Measurements from ENCODE around the gene TMEM86B.
"Not testable (repeated sequence)": the region's sequence is repeated elsewhere in the genome, so short reads cannot be mapped to it uniquely, and the experiment has no call there.

Gene TMEM86B

DNA sequence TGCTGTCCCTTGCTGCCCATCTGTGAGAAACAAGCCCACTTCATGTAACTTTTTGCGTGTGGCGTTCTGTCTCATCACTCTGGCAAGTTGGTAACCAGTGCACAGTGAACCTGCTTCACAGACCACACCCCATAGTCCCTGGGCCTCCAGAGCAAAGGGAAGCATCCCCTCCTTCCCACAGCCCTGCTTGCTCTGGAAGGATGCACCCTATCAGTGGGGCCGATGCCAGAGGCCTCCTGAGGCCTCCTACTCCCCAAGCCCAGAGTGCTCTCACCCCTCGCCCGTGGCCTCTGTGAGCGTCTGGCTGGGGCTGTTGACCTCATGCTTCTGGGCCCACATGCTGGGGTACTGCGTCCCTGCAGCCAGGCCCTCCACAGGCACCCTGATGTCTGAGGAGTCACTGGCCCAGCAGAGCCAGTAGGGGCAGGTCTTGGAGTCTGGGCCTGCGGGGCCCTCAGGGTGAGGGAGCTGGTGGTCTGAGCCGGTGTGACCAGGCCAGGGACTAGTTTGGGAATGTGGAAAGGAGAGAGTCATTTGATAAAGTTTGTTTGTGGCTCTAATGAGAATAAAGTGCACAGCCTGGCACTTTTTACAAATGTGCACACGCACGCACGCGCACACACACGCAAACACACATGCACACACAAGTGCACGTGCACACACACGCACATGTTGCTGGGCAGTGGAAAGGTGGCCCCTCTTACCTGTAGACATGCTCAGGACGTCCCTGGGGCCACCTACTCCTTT, 5.1 kb downstream of the TMEM86B start:
- DNase-seq (ENCODE audit: extremely low read depth in 1 of 2, low read depth in 1 of 2), result no peak

DNA sequence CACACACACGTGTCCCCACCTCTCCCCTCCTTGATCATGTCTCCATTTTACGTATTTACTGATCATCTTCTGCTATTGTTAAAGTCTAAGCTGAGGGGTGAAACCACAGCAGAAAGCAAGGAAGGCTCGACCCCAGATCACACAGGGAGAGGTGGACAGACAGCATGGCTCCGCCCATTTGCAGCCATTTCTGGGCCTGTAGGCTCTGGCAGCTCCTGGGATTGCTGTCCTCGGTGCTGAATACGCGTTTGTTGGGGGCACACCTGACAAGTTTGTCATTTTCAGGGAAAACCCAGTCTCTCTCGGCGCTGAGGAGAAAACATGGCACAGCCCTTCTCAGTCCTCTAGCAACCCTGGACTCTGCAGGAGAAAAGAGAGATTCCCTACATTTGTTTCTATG, 8.0 kb downstream of the TMEM86B start:
- no peak for DNase-seq (ENCODE audit: extremely low read depth in 1 of 2, low read depth in 1 of 2)

DNA sequence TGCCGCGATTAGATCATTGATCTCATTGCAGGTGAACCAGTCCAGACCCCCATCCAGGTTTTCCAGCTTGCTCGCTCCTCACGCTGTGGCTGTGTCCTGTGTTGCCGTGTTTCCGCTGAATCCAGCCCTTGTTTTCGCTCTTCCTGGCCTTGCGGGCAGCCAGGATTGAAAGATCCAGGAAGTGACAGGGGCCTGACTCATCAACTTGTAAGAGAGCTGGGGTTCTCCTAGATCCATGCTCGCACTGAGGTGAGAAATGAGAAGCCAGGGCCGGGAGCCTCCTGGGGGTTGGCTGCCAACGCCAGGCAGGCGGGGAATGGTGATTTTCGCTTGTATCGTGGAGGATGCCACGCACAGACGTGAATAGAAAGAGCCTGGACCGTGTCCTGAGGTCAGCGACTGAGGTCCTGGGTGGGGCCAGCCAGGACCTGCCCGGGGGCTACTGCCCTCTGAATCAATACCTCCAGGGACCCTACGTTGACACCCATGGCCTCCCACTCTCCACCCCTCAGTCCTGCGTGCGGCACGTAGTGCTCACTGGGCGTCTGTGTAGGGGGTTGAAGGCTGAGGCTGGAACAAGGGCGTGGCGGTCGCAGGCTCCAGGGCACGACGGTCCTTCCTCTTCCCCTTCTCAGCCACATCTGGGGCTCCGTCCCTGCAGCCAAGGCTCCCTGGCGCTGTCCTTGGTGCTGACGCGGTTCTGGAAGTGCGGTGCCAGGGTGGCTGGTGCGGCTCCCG, 11.9 kb downstream of the TMEM86B start:
- DNase-seq (ENCODE audit: extremely low read depth in 1 of 2, low read depth in 1 of 2), result peak in 1 of 2 donors; percentile 15

DNA sequence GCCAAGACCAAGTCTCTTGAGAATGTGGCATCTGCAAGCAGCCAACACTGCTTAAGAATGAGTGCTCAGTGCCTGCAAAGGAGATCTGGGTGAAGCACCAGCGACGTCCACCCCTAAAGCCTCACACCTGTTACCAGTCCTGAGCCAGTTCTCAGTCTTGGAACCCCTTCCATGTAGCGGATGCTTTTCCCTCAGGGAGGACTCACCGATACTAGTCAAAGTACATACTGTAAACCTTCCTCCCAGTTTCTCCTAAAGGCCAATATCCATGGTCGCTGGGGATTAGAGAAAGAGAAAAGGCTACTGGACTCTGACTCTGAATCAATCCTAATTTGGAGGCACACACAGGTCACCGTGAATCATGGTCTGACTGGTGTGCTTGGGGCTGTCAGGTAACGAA, 15.0 kb downstream of the TMEM86B start:
- DNase-seq (ENCODE audit: extremely low read depth in 1 of 2, low read depth in 1 of 2), result no peak

DNA sequence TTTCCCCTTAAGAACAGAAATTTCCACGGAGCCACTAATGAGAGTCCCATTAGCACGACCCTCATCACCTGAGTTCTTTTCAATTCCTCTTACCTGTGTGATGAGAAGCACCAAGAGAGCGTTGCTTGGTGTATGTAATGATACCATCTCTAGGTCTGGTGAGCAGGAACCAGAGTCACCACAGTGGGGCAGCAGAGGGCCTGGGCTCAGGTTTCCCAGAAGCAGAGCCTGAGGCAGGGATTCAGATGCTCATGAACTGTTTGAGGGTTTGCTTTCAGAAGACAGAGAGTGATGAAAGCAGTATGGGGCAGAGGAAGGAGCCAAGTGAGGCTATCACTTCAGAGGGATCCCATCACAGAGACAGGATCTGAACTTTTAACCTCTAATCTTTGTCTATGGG, 16.1 kb downstream of the TMEM86B start:
- DNase-seq (ENCODE audit: extremely low read depth in 1 of 2, low read depth in 1 of 2), result peak in 1 of 2 donors; percentile 9

DNA sequence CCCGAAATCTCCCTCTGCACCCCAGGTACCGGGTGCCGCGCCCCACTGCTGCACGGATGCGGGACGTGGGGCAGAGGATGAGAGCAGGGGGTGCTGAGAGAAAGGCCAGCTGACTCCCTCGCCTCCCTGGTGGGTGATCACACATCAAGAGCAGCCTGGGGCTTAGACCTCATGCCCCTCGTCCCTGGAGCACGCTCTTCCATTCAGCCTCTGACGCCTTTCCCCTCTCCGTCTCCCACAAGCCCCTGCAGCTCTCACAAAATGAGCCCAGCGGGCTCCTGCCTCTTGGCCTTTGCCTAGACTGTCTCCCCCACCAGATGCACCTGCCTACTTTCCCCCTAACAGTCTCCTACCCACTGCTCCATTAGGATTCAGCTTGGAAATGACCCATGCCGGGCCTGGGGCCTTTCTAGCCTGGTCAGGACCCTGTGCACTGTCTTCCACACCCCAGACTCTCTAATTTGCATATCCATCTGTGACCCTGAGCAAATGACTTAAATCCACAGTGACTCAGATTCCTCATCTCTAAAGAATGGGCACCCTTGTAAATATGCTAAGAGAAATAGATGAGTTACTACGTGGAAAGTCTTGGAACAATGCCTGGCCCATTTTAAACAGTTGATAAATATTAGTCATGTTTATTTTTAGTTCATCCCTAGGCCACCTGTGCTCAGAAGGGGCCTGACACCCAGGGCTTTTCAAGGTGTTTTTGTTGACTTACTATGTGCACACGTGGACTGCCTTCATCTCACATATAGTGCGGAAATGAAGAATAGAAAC, 18.7 kb downstream of the TMEM86B start:
- no peak for DNase-seq (ENCODE audit: extremely low read depth in 1 of 2, low read depth in 1 of 2)

DNA sequence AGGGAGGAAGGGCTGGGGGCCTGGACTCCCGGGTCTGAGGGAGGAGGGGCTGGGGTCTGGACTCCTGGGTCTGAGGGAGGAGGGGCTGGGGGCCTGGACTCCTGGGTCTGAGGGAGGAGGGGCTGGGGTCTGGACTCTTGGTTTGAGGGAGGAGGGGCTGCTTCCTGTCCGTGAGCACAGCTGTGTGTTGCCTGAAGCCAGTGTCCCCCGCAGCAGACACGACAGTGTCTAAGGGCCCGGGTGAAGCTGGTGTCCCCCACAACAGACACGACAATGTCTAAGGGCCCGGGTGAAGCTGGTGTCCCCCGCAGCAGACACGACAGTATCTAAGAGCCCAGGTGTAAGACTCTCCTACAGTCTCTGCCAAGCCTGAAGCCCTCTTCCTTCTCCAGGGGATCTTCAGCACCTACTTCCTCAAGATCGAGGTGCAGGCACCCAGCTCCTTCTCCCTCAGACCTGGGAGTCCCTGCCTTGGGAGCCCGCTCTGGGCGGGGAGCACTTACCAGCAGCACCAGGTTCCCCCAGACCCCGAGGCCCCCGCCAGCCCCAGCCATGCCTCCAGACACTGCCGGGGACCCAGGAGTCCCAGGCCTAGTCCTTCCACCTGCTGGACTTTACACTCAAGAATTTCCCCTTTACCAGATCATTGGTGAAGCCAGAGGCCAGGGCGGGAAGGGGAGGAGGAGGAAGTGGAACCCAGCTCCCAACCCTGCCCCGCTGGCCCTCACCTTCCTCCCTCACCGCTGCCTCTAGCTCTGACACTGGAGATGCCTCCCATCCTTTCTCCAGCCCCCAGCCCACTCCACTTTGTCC, 19.5 kb downstream of the TMEM86B start, which contains the start of gene PTPRH:
PTPRH (minus strand) TSS at position 622 of the 813 bp plus-strand sequence; CDS start at position 554, 68 bp downstream.
- DNase-seq (ENCODE audit: extremely low read depth in 1 of 2, low read depth in 1 of 2), result no peak

DNA sequence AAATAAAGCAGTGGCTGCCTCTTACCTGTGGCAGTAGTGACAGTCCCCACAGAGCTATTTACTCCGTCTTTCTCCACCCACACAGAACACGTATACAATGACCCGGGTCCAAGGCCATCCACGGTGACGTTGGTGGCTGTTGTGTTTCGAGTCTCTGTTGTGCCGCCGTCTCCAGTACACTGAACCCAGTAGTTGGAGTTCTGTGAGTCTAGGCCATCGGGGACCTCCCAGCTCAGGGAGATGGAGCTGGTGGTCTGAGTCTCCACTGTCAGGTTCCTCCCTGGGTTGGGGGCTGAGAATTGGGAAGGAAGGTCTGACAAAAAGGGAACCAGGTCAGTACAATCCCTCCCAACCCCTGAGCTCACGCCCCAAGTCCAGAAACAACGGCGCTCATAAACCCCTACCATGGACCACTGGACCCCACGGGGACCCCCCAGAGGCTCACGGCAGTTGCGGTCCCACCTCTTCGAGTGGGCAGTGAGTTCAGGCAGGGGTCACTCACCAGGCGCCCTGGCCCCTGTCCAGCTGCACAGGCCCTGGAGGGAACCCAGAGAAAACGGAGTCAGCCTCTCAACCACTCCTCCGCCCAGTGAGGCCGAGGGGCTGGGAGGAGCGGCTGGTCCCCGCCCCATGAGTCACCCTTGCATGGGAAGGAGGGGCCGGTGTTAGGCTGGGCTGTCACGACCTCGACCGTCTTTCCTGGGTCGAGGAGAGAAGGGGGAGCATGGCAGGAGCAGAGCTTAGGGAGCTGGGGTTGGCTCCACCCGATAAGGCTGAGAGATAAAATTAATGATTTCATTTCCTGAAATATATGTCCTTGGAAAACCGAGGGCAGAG, 21.7 kb downstream of the TMEM86B start:
- peak in 1 of 2 donors; percentile 10 for DNase-seq (ENCODE audit: extremely low read depth in 1 of 2, low read depth in 1 of 2)

DNA sequence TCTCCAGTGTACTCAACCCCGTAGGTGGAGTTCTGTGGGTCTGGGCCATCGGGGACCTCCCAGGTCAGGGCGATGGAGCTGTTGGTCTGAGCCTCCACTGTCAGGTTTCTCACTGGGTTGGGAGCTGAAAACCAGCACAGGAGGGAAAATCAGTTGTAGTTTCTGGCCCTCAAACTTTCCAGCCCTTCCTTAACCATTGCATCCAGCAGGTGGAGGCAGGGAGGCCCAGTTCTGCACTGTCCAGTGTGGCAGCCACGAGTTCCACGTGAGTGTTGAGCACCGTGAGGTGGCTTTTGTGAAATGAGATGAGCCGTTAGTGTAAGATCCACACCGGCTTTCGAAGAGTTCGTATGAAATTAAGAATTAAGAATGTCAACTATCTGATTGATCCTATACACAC, 26.4 kb downstream of the TMEM86B start:
- DNase-seq (ENCODE audit: extremely low read depth in 1 of 2, low read depth in 1 of 2), result not testable (repeated sequence)

DNA sequence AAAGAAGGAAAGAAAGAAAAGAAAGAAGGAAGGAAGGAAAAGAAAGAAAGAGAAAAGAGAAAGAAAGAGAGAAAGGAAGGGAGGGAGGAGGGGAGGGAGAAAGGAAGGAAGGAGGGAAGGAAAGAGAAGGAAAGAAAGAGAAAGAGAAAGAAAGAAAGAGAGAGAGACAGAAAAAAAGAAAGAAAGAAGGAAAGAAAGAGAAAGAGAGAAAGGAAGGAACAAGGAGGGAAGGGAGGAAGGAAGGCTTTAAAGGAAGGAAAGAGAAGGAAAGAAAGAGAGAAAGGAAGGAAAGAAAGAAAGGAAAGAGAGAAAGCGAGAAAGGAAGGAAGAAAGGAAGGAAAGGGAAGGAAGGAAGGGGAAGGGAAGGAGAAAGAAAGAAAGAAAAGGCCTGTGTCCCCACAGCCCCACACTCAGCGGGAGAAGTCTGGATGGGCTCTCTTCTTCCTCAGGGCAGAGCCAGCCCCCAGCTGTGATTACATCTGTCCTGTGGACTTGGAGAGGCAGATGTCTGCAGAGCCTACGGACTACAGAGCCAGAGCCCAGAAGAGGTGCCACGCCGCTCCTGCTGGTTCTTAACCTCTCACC, 28.9 kb downstream of the TMEM86B start:
- DNase-seq (ENCODE audit: extremely low read depth in 1 of 2, low read depth in 1 of 2), result no peak

DNA sequence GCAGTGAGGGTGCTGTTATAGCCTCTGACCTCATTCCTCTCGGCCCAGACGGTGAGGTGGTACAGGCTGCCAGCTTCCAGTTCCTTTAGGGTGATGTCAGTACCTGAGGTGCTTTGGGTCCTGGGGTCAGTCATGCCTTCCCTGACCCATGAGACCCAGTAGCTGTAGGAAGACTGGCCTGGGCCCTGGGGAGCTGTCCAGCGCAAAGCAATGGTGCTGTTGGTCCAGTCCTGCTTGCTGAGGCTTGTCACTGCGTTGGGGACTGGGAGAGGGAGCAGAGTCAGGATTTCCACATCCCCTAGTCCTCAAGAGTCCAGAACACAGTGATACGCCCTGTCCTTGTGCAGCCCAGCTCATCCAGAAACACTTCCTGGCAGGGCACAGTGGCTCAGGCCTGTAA, 29.9 kb downstream of the TMEM86B start:
- no peak for DNase-seq (ENCODE audit: extremely low read depth in 1 of 2, low read depth in 1 of 2)

DNA sequence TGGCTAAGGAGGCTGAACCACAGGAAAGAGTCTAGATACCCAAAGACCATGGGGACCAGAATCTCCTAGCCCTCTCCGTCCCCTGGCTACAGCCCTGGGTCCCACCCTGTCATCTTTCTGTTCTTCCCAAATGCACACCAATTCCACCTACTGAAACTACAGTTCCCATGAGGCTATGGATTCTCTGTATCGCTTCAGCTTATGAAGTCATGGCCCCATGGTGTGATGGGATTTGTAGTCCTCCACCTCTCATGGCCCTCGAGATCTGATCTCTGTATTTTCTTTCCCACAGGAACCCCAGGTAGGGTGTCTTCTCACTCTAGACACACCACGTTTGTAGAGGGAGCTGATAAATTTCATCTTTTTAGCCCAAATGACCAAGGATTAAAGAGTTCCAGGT, 31.0 kb downstream of the TMEM86B start:
- no peak for DNase-seq (ENCODE audit: extremely low read depth in 1 of 2, low read depth in 1 of 2)

DNA sequence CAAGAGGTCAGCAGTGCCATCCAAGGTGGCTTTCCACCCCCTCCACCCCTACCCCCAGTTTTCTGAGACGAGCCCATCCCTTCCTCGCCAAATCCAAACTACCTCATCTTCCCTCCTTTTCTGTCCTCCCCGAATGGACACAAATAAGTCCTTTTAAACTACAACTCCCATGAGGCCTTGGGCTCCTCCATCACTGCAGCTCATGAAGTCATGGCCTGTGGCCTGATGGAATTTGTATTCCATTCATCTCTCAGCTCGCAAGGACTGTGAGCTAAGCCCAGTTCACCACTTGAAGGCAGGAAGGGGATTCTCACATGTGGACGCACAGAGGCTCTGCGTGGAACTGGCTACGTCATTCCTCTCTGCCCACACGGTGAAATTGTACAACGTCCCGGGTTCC, 31.8 kb downstream of the TMEM86B start:
- DNase-seq (ENCODE audit: extremely low read depth in 1 of 2, low read depth in 1 of 2), result no peak

DNA sequence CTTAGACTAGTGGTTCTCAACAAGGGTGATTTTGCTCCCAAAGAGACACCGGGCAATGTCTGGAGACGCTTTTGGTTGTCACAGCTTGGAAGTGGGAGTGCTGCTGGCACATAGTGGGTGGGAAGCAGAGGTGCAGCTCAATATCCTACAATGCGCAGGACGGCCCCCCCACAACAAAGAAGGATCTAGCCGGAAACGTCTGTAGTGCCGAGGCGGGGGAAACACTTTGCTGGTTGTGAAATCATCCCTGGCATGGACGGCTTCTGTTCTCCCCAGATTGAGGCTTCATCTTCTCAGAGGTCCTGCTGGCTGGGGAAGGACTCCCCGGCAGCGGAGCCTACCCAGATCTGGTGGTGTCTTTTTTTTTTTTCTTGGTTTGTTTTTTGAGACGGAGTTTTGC, 35.1 kb downstream of the TMEM86B start:
- no peak for DNase-seq (ENCODE audit: extremely low read depth in 1 of 2, low read depth in 1 of 2)

DNA sequence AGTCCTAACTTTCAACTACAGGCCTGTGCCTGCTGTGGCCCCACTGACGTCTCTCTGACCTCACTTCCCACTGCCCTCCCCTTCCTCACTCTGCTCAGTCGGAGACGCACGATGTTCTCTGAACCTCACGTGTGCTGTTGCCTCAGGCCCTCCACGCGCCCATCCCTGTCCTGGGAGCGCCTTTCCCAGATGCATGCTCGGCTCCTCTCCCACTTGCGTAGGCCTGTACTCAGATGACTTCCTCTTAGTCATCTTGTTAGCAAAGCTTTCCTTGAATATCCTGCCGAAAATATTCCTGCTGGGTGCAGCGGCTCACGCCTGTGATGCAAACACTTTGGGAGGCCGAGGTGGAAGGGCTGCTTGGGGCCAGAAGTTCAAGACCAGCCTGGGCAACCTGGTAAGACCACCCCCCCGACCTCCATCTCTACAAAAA, 39.1 kb downstream of the TMEM86B start:
- no peak for DNase-seq (ENCODE audit: extremely low read depth in 1 of 2, low read depth in 1 of 2)

DNA sequence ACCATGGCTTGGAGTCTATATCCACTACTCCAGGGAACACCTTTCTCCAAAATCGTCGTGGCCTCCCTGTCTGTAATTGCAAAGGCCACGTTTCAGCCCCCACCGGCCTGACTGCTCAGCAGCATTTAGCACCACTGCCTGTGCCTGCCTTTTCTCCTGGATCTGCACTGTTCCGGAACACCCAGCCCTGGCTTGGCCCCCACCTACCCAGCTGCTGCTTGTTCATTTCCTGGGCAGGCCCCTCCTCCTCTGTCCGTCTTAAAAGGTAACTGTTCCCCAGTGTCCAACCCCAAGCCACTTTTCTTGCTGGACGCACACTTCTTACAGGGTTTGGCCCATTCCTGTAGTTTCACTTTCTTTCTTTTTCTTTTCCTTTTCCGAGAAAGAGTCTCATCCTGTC, 39.9 kb downstream of the TMEM86B start:
- DNase-seq (ENCODE audit: extremely low read depth in 1 of 2, low read depth in 1 of 2), result no peak

DNA sequence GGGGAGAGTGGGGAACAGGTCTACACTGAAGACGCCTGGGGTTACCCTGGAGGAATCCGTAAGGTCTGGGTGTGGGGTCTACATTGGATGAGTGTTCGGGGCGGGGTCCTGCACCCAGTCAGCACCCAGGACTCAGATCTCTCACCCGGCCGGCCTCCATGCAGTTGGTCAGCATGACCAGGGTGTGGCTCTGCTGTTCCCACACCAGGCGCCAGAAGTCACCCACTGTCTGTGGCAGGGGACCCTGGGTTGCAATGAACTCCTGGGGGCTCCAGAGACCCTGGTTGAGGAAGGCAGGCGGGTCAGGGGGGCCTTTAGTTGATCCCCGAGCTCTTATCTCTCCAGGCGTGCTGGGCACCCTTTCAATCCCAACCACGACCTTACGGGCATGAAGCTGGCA, 42.5 kb downstream of the TMEM86B start:
- no peak for DNase-seq (ENCODE audit: extremely low read depth in 1 of 2, low read depth in 1 of 2)

DNA sequence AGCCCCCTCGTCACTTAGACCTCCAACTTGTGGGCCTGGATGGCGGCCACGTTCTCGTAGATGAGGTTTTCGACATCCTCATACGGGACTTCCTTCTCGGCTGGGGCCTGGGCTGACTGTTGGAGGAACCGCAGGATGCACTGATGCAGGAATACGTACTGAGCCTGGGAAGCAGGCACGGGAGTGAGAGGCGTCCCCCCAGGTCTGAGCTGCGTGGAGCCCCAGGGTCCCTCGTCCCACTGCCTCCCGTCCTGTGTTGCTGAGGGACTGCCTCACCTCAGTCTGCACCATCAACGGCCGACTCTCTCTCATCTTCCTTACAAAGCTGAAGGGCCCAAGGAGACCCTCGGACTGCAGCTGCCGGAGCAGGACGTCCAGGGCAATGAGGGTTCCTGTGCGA, 46.8 kb downstream of the TMEM86B start:
- no peak for DNase-seq (ENCODE audit: extremely low read depth in 1 of 2, low read depth in 1 of 2)

All from activated CD8-positive, alpha-beta memory T cell treated with anti-CD3 and anti-CD28 coated beads for 1 hour (primary cell).